Right ventricle myocardium inferior (tissue), 1 donor: ENCODE data around the gene TUFT1. TPM values are rescaled to one million over a fixed set of nuclear protein-coding genes. Genes with fewer than 3 reads are reported as not detected.
"Not testable (repeated sequence)": the region's sequence is repeated elsewhere in the genome, so short reads cannot be mapped to it uniquely, and the experiment has no call there.

Experiments
- ATAC-seq: fragments of 200-7000 bp; cut with Tn5 transposase; one replicate; pipeline ENCODE4 v1.9.1; 2020; ENCODE audit warnings: mild to moderate bottlenecking, moderate library complexity
- DNase-seq: peaks from one replicate; pipeline ENCODE4 v3.0.0; 2021; ENCODE audit errors: missing footprints
- intact Hi-C: fragments of 100-400 bp; cut with DNase I; formaldehyde crosslinking; loops from one replicate; pipeline ENCODE4 v1.11.0; 2022
- total RNA-seq: library from RNA; stranded (reverse); fragmentation: NEBNext Ultra II Directional; extraction: Animal tissue kit (Norgen Biotek cat#: 25700); gene quantifications from one replicate; pipeline ENCODE4 v1.2.1, GENCODE V29; 2021
- donor health status: DM: no; HTN: yes; CAD: no; lungs with severe emphysema.

Gene TUFT1
- total RNA-seq, 1 donor from 2014 or later, result 3.5 TPM

DNA sequence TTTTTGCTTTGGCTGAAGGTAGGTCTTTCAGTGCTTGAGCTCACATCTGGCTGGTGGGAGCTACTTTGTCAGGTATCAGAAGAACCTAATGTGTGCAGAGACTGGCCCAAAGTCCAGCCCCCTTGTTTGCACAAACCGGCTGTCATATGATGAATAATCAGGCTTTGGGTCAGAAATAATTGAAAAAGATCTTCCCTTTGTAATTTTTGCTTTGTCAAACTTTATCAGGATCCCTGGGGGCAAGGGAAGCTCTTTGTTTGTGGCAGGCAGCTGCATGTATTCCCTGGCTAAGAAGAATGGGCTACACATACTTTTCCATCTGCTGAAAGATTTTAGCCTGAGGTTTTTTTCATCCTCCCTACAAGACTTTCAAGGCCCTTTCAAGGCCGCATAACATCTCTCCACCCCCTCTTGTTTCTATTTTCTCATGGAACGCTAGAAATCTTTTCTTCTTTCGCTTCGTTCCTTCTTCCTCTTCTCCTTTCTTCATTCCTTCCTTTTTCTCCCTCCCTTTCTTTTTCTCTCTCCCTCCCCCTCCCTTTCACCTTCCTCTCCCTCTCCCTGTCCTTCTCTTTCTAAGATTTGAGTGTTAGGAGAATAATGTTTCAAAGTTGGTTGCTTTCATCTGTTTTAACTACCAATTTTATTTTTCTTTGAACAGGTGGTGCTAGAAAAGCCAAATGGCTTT, 25.5 kb downstream of the TUFT1 start:
- ATAC-seq, result no peak
- DNase-seq, result no peak
- intact Hi-C loops, result no loop called here

DNA sequence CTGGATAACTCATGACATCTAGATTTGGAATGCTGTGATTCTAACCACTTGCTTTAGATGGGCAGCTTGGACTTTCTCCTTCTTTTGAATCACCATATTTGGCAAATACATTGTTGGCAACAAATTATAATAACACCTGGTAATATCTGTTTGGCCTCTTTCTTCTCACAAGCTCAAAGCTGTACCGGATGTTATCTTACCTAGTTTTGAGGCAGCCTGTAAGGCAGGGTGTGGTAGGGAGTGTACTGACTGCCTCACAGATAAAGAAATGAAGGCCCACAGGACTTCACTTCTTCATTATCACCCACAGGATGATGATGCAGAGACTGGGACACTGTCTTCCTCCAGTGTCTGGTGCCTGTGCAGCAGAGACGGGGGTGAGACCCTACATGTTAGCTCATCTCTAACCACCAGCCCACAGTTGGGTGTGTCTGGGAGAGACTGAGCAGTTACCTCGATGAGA, 28.5 kb downstream of the TUFT1 start:
- no peak for DNase-seq
- intact Hi-C loops, result no loop called here
- no peak for ATAC-seq

DNA sequence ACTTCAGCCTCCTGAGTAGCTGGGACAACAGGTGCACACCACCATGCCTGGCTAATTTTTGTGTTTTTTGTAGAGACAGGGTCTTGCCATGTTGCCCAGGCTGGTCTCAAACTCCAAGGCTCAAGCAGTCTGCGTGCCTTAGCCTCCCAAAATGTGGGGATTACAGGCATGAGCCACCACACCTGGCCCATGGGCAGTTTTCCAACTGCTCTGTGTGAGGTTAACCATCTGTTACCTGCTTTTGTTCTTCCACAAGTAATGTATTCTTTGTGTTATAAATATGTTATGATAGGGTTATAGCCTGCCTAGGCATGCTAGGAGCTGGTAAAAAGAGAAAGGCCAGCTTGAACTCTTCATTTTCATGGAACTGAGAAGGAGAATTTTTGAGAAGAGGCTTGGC, 30.7 kb downstream of the TUFT1 start:
- DNase-seq (no peak), ATAC-seq (no peak)
- intact Hi-C loops, result no loop called here

DNA sequence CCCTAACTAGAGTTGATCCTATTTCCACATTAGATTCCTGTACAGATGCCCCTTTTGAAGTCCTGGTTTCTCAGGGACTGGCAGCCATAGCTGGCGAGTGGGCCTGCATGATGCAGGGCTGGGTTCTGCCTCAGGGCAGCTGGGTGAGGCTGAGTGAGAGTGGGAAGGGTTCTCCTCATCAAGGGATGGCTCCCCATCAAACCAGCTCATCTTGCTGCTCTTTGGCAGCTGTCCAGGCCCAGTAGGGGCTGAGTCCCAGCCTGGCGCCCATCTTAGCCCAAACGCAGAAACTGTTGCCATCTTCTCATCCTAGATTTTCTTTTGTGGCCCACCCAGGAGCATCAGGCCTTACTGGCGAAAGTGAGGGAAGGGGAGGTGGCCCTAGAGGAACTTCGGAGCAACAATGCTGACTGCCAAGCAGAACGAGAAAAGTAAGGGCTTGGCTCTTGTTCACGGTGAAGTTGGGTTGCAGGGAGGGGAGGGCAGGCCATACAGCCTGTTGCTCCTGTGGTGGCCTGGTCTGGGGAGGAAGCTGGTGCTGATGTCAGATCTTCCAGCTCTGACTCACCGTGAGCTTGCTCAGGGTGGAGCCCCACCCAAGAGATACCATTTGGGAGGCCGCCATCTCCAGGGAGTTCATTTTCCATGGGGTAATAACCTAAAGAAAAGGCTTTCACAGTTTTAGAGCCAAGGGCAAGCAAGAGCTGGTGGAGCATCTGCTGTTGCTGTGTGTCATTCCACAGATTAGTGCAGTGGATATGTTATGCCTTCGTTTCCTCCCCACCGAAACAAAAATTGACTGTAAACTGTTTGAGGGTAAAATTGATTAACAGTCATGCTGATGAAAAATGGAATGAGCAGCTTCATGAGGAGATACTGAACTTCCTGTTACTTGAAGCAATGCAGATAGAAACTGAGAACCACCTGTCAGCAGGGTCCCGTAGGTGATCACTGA, 34.7 kb downstream of the TUFT1 start:
- intact Hi-C loops, result no loop called here
- ATAC-seq (no peak), DNase-seq (no peak)

DNA sequence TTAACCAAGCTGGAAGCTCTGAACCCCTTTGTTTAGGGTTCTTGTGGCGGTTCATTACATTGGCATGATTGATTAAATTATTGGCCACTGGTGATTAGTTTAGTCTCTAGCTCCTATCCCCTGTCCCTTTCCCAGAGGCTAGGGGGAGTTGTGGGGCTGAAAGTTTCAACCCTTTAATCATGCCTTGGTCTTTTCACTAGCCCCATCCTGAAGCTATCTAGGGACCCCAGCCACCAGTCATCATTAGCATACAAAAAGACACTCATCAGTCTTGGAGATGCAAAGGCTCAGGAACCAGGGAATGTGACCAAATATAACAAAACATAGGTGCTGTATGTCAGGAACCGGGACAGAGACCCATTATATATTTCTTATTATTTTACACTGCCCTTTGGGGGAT, 37.1 kb downstream of the TUFT1 start:
- intact Hi-C loops, result no loop called here
- no peak for DNase-seq
- ATAC-seq, result no peak

DNA sequence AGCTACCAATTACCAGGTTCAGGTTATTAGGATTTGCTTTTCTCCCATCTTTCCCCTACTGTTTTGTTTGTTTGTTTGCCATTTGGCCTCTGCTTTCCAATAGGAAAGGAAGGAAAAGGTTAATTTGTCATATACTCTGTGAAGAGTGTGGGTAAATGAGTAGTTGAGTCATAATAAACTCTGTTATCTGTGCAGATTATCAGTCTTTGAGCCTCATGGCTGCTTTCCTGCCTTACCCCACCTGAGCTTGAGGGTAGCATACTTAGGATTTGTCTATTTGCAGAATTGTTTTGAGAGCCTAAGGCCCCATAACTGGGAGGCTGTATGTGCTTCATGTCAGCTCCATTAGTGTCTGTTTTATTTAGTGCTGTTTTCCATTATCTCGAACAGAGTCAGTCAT, 38.8 kb downstream of the TUFT1 start:
- DNase-seq, result no peak
- ATAC-seq, result no peak
- intact Hi-C loops, result no loop called here

DNA sequence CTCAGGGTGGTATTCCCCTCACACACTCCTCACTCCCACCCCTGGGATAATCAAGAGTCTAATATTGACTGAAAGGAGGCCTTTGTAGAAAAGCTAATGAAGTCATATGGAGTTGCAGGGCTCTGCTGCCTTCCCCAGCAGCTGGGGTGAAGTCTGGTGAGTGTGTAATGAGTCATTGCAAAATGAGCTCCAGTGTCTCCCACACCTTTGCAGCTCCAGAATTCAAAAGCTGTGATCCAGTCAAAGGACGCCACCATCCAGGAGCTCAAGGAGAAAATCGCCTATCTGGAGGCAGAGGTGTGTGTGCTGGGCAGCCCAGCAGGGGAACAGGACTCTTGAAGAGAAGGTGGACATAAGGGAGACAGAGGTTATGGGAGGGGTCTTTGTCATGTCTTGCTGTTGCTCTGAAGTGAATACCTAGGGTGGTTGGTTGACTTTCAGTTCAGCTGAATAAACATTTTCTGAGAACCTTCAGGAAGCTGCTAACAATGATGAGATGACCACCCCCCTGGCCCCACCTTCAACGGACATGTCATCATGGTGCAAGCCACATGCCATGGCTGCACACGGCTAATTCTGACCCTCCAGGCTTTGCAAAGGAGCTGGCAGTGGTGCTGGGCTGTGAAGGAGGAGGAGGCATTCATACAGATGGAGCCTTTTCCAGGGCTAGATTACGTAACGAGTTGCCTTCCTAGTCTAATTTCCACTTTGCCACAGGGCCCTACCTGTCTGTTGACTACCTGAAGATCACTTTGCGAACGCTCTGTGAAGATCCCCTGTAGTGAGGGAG, 39.5 kb downstream of the TUFT1 start:
- DNase-seq (no peak), ATAC-seq (no peak)
- intact Hi-C loops, result no loop called here

DNA sequence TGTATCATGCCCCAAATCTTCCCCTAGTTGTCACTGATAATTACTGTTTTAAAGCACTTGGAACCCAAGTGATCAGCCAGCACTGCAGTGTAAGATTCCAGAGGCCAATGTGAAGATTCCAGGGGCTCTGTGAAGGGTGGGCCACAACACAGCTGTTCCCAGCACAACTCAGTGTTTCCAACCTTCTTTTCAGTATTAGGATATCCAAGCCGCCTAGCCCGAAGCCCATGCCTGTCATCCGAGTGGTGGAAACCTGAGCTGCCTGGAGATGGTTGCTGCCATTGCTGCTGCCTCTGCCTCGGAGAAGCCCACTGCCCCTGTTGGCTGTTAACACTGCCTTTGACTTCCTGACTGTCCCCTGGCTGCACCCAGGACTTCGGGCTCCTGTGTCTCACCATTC, 41.3 kb downstream of the TUFT1 start:
- ATAC-seq (no peak), DNase-seq (no peak)
- intact Hi-C loops, result no loop called here

DNA sequence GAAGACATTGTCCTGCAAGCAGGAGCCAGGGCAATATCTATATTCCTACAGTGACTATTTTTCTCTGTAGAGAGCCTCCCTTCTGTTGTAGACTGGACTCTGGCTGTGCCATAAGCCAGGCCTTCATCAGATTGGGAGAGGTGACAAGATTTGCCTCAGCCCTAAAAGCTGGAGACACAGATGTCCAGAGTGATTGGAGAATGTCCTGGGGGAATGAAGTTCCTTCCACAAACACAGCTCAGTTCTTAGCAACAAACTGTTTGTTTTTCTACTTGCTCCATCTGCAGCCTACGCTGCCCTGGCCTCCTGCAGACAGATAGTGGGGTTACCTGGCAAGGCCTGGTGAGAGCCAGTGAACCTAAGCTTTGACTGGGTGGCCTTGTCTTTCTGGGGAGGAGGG, 41.8 kb downstream of the TUFT1 start:
- DNase-seq (no peak), ATAC-seq (no peak)
- intact Hi-C loops, result no loop called here

DNA sequence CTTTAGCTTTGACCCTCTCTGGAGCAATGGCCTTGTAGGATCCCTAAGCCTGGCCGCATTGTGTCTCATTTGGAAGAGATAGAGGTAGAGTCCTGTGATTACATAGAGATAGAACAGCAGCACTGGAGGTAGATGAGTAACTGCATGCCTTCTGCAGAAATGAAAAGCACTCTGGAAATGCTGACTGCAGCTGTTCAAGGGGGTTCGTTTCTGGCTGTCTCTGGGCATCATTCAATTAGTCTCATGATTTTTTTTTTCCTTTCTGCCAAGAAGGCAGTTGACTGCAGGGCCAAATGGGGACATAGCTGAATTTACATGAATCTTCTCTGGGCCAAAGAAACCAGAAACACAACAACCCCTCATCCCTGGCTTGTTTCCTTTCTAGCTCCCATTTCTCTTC, 43.7 kb downstream of the TUFT1 start:
- no peak for ATAC-seq
- intact Hi-C loops, result no loop called here
- DNase-seq, result no peak

DNA sequence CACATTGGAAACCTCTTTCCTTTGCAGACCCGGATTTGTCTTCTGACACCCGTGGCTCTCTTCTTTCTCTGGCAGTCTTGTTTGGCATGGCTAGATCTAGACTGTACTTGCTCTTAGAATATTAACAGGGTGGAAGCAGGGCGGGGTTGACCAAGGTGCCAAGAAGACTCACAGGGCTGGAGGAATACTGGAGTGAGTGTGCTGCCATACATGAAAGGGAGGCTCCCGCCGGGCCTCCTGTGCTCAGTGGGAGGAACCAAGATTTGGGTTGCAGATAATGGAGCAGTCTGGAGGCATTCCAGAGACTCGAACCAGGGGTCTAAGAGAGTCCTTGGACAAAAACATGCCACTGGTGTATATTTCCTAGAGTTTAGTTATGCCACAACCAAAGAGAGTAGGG, 44.2 kb downstream of the TUFT1 start:
- DNase-seq (no peak), ATAC-seq (no peak)
- intact Hi-C loops, result no loop called here

DNA sequence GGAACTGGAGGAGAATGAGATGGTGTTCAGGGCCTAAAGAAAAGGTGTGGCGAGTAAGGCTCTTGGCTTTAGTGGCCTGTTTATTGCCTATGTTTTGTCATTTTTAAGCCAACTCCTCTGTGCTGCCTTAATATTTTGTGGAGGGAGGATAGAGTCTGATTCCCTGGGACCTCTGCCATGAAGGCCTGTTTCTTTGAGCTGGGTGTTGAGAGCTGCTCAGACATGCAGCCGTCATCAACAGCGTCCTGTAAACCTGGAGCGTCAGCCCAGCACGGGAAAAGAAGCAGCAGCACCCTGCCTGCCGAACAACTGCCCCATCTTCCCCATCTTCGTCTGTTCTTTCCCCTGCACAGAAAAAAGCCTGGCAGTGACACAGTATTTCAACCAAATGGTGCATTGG, 44.7 kb downstream of the TUFT1 start:
- no peak for ATAC-seq
- no peak for DNase-seq
- intact Hi-C loops, result no loop called here

DNA sequence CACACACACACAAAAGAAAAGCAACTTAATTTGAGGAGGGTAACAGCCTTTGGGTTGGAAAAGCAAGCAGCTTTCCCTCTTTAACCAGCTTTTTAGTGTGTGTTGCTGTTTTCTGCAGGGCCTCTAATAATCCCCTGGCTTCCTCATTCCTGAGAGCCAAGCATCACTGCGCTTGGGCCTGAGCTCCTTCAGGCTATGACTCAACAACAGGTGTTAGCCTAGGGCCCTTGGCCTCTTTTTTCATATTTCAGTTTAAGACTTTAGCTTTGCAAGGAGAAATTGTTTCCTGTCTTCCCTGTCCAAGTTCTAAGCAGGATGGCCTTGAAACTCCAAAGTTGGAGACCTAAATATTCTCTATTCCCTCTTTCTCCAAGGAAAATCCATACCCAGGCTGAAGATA, 45.5 kb downstream of the TUFT1 start:
- ATAC-seq (no peak), DNase-seq (no peak)
- intact Hi-C loops, result no loop called here

DNA sequence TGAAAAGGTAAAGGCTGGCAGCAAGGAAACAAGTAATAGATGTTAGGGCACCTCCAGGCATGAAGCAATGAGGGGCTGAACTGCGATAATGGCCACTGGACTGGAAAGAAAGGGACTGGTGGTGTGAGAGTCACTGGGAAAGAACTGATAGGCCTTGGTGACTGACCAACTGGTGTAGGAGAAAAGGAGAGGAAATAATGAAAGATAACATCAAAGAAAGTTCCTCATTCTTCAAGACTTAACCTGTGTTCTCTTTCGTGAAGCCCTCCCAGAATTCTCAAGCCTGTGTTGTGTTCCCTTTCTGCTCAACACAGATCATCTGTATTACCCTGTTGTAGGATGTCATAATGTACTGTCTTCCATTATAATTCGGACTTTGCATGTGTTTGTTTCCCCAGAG, 50.9 kb downstream of the TUFT1 start:
- no peak for ATAC-seq
- intact Hi-C loops, result loop anchor here (10.0 kb wide), 1 partner anchor 244 kb away; the partner anchor contains the start of genes C2CD4D and RORC

DNA sequence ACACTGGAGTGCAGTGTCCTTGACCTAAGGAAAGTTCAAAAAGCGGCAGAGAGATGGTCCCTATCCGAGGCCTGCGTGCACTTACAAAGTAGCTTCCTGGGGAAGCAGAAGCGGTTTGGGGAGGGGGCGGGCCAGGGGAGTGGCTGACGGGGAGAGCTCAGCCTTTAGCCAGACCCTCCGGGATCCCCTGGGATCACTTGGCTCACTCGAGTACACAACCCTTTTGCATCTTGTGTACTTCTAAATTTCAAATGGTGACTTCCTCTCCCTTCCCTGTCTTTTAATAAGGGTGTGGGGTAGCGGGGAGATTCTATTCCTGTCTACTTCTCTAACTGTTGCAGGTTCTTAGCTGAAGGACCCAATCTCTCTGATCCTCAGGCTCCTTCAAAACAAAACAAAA, 53.6 kb downstream of the TUFT1 start:
- no peak for ATAC-seq
- DNase-seq, result no peak
- intact Hi-C loops, result loop anchor here (2.0 to 10.0 kb wide), 2 partner anchors 141 to 241 kb away; partner anchors contain the start of genes C2CD4D and RORC

More for the DNA sequence above, 50.9 kb downstream of the TUFT1 start:
- DNase-seq, result no peak

DNA sequence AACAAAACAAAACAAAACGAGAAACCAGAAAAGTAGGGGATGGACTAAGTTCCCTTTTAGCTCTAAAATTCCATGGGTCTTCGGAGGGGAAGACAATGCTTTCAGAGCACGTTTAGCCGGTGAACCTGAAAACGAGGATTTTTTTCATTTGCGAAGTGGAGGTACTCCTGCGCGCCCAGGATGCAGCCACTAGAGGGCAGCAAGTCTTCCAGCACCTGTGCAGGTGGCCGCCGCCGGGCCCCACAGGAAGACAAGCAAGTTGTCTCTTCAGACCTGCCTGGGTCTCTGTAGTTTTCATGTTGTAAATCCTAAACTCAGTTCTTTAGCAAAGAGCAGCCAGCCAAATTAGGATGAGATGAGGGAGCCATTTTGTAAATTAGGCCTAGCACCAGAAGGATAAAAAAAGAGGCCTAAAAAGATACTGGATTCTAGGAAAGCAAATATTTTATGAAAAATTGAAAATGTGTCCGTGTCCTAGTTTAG, 54.1 kb downstream of the TUFT1 start:
- ATAC-seq, result peak; percentile 48
- intact Hi-C loops, result loop anchor here (2.0 to 10.0 kb wide), 2 partner anchors 141 to 241 kb away; partner anchors contain the start of genes C2CD4D and RORC
- peak; percentile 91 for DNase-seq

DNA sequence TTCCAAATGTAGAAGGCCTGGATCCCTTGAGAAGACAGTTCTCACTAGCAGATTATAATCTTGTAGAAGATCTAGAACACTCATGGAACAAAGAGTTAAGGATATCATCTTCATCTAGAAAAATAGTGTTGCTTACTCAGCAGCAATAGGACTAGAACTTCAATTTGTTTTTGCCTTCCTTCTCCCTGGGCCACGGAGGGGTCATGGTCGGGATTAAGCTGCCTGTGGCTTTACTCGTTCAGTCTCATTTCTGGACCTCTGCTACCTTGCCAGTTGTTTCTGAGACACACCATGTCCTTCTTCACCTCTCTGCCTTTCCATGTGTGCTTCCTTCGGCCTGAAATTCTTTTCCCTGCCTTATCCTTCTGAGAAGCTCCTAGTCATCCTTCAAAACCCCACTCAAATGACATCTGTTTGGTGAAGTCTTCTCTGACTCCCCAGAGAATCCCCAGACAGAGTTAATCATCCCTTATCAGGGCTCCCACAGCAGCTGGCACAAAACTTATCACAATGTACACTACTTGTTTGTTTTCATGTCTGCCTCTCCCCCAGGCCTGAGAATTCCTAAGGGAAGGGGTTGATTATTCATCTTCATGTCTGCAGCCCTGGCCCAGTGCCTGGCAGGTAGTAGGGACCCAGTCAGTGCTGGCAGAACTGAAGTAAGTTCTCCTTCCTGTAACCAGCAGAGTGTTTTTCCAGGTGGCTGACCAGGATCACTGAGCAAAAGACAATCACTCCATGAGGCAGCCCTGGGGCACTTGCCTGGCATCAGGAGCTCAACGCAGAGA, 56.3 kb downstream of the TUFT1 start:
- no peak for DNase-seq
- intact Hi-C loops, result loop anchor here (10.0 kb wide), 1 partner anchor 238 kb away; the partner anchor contains the start of genes C2CD4D and RORC
- no peak for ATAC-seq

DNA sequence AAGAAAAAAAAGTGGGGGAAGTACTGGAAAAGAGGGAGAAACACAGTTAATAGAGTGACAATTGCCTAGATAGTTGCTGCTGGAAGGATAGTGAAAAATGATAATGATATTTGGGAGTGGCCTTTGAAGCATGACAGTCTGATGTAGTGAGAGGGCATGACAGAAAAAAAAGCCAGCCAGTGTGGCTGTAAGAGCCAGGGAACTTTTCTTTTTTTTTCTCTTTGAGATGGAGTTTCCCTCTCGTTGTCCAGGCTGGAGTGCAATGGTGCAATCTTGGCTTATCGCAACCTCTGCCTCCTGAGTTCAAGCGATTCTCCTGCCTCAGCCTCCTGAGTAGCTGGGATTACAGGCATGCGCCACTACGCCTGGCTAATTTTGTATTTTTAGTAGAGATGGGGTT, 62.4 kb downstream of the TUFT1 start:
- intact Hi-C loops, DNase-seq, ATAC-seq: not testable (repeated sequence)
